Stimulated activated CD8-positive, alpha-beta memory T cell treated with anti-CD3 and anti-CD28 coated beads, Interleukin-7, amount 100 ng/mL, for 24 hours (primary cell): ENCODE data around the gene MPL.
"Not testable (repeated sequence)": the region's sequence is repeated elsewhere in the genome, so short reads cannot be mapped to it uniquely, and the experiment has no call there.

Source experiments
- DNase-seq: peaks from one replicate; pipeline ENCODE4 v3.0.0-alpha.2; 2020; ENCODE audit warnings: low read depth

MPL gene

GRCh38 chr1:43377831-43378230 lies 40.2 kb downstream of the MPL start:
- no peak for DNase-seq

- DNase-seq: no peak
These were observed 41.9 kb downstream of the MPL start for GRCh38 chr1:43379476-43379875.

- DNase-seq: no peak
These were observed 44.0 kb downstream of the MPL start for GRCh38 chr1:43381612-43382011.

- DNase-seq: no peak
These were observed 44.6 kb downstream of the MPL start for GRCh38 chr1:43382027-43382779.

GRCh38 chr1:43383449-43383848 lies 45.8 kb downstream of the MPL start:
- DNase-seq: no peak

GRCh38 chr1:43386676-43387075 lies 49.1 kb downstream of the MPL start:
- DNase-seq: no peak

GRCh38 chr1:43387976-43388599 lies 50.5 kb downstream of the MPL start:
- no peak for DNase-seq

- DNase-seq: no peak
These were observed 51.0 kb downstream of the MPL start for GRCh38 chr1:43388613-43389012.

GRCh38 chr1:43389326-43390313 lies 52.0 kb downstream of the MPL start, which contains the start of the genes MED8 and SZT2:
Gene MED8 (minus strand): TSS chr1:43389800. CDS start chr1:43389764, 36 bp downstream.
Gene SZT2 (plus strand): TSS chr1:43389899. CDS start chr1:43389969, 70 bp downstream.
- DNase-seq: peak; percentile 85

GRCh38 chr1:43392702-43393101 lies 55.1 kb downstream of the MPL start:
- no peak for DNase-seq

- no peak for DNase-seq
These were observed 57.9 kb downstream of the MPL start for GRCh38 chr1:43395523-43395922.

- DNase-seq: no peak
These were observed 58.4 kb downstream of the MPL start for GRCh38 chr1:43396059-43396458.

GRCh38 chr1:43398227-43398626 lies 60.6 kb downstream of the MPL start:
- DNase-seq: no peak

GRCh38 chr1:43400441-43400840 lies 62.8 kb downstream of the MPL start:
- DNase-seq: not testable (repeated sequence)

GRCh38 chr1:43402089-43402865 lies 64.7 kb downstream of the MPL start:
- DNase-seq: no peak
